Fibroblast of skin of left biceps (primary cell): ENCODE measurements around the gene GIT2.

ENCODE experiments used
- DNase-seq, 2 experiments: peaks; one replicate each; pipeline ENCODE4 v3.0.0-alpha.2; 2013; ENCODE audit warnings: low read depth in 2 of 2

Gene GIT2

GRCh38 chr12:109972821-109973220, 23.3 kb downstream of the GIT2 start:
- no peak for DNase-seq

- no peak for DNase-seq
Observed at GRCh38 chr12:109968801-109969200, 27.4 kb downstream of the GIT2 start.

GRCh38 chr12:109968032-109968420, 28.1 kb downstream of the GIT2 start:
- no peak for DNase-seq

- no peak for DNase-seq
Observed at GRCh38 chr12:109967383-109968031, 28.7 kb downstream of the GIT2 start.

- DNase-seq, result no peak
Observed at GRCh38 chr12:109966546-109966945, 29.6 kb downstream of the GIT2 start.

GRCh38 chr12:109963743-109964429, 32.3 kb downstream of the GIT2 start:
- DNase-seq, result no peak

- no peak for DNase-seq
Observed at GRCh38 chr12:109963330-109963729, 32.8 kb downstream of the GIT2 start.

GRCh38 chr12:109962398-109962797, 33.8 kb downstream of the GIT2 start:
- no peak for DNase-seq

GRCh38 chr12:109961612-109962011, 34.6 kb downstream of the GIT2 start:
- no peak for DNase-seq

- DNase-seq, result no peak
Observed at GRCh38 chr12:109961201-109961600, 35.0 kb downstream of the GIT2 start.

- DNase-seq, result no peak
Observed at GRCh38 chr12:109959411-109960093, 36.6 kb downstream of the GIT2 start.

GRCh38 chr12:109958374-109958773, 37.8 kb downstream of the GIT2 start:
- no peak for DNase-seq

- no peak for DNase-seq
Observed at GRCh38 chr12:109953656-109954055, 42.5 kb downstream of the GIT2 start.

- no peak for DNase-seq
Observed at GRCh38 chr12:109952873-109953272, 43.3 kb downstream of the GIT2 start.

GRCh38 chr12:109952160-109952858, 43.9 kb downstream of the GIT2 start:
- no peak for DNase-seq

- peak in 1 of 2 experiments; percentile 27 for DNase-seq
Observed at GRCh38 chr12:109951751-109952150, 44.4 kb downstream of the GIT2 start.

- peak; percentile 75 to 76 for DNase-seq
Observed at GRCh38 chr12:109951136-109951535, 45.0 kb downstream of the GIT2 start.

GRCh38 chr12:109950625-109951024, 45.5 kb downstream of the GIT2 start:
- DNase-seq, result no peak

- DNase-seq, result peak; percentile 32 to 45
Observed at GRCh38 chr12:109949089-109949488, 47.1 kb downstream of the GIT2 start.

GRCh38 chr12:109948368-109948767, 47.8 kb downstream of the GIT2 start:
- DNase-seq, result no peak

GRCh38 chr12:109947521-109947920, 48.6 kb downstream of the GIT2 start:
- DNase-seq, result peak; percentile 38 to 41

GRCh38 chr12:109946913-109947312, 49.3 kb downstream of the GIT2 start:
- DNase-seq, result no peak
